SK-N-SH (cell line): ENCODE measurements around the gene CCDC152. TPM values are rescaled to one million over a fixed set of nuclear protein-coding genes. Genes with fewer than 3 reads are reported as not detected.
"Not testable (repeated sequence)": the region's sequence is repeated elsewhere in the genome, so short reads cannot be mapped to it uniquely, and the experiment has no call there.

Experiments
- CTCF ChIA-PET: fragments of 300-600, 350-600 bp; formaldehyde crosslinking; extraction: SDS; loops from one replicate; lab custom pipeline; 2021; lab: Yijun Ruan, JAX
- POLR2A ChIA-PET: fragments of 350-600 bp; sonication (Branson Sonifier 250); formaldehyde crosslinking; extraction: SDS; loops from one replicate; lab custom pipeline; 2020; ENCODE audit warnings: antibody characterized with exemption, inconsistent platforms; lab: Yijun Ruan, JAX
- DNase-seq: peaks from one replicate; pipeline ENCODE4 v3.0.0; 2012
- H2AFZ ChIP-seq: fragments of 200-600 bp; sonication (generic); 2 replicates; pipeline ENCODE4 v1.8.1; 2016; ENCODE audit warnings: antibody characterized with exemption, mild to moderate bottlenecking, low read depth
- H3F3A ChIP-seq: fragments of 200-600 bp; sonication (generic); replicated peaks from 2 replicates; pipeline ENCODE3; 2016; ENCODE audit warnings: antibody characterized with exemption, mild to moderate bottlenecking; ENCODE audit not compliant: insufficient read depth
- H3K27ac ChIP-seq, 2 experiments: fragments of 200-500 bp in 1 of 2; fragments of 200-600 bp in 1 of 2; sonication (Bioruptor generic) in 1 of 2; sonication (generic), shearing (Covaris generic) in 1 of 2; 2 replicates each; pipeline versions ENCODE4 v1.5.1 to v1.6.1; 2014 to 2016; ENCODE audit warnings: low read depth in 2 of 2, inconsistent platforms in 1 of 2, low read length in 1 of 2, mild to moderate bottlenecking in 1 of 2, mixed read lengths in 1 of 2
- H3K27me3 ChIP-seq: fragments of 200-600 bp; sonication (generic), shearing (Covaris generic); 2 replicates; pipeline ENCODE4 v1.6.1; 2016; ENCODE audit warnings: mixed run types; ENCODE audit not compliant: insufficient read depth
- H3K36me3 ChIP-seq, 2 experiments: fragments of 200-500 bp in 1 of 2; fragments of 200-600 bp in 1 of 2; sonication (Bioruptor generic) in 1 of 2; sonication (generic) in 1 of 2; replicated peaks in 1 of 2; 2 replicates each; pipeline versions ENCODE3 to v1.5.1; 2014 to 2016; ENCODE audit warnings: low read length in 1 of 2, mild to moderate bottlenecking in 1 of 2; ENCODE audit not compliant: insufficient read depth in 2 of 2, control insufficient read depth in 1 of 2
- H3K4me1 ChIP-seq, 2 experiments: fragments of 200-500 bp in 1 of 2; fragments of 200-600 bp in 1 of 2; sonication (Bioruptor generic) in 1 of 2; sonication (generic), shearing (Covaris generic) in 1 of 2; 2 replicates each; pipeline versions ENCODE4 v1.5.1 to v1.6.1; 2014 to 2016; ENCODE audit warnings: low read depth in 1 of 2, low read length in 1 of 2, mixed run types in 1 of 2; ENCODE audit not compliant: insufficient read depth in 2 of 2, control insufficient read depth in 1 of 2
- H3K4me2 ChIP-seq: fragments of 200-600 bp; sonication (generic), shearing (Covaris generic); 2 replicates; pipeline ENCODE4 v1.6.1; 2017; ENCODE audit warnings: mixed run types
- H3K4me3 ChIP-seq, 2 experiments: fragments of 200-500 bp in 1 of 2; fragments of 200-600 bp in 1 of 2; sonication (Bioruptor generic) in 1 of 2; sonication (generic), shearing (Covaris generic) in 1 of 2; 2 replicates each; pipeline versions ENCODE4 v1.5.1 to v1.8.1; 2014 to 2016; ENCODE audit warnings: low read depth in 2 of 2, inconsistent platforms in 1 of 2, low read length in 1 of 2, mild to moderate bottlenecking in 1 of 2, mixed read lengths in 1 of 2, moderate library complexity in 1 of 2
- H3K79me2 ChIP-seq: fragments of 200-600 bp; sonication (generic); 2 replicates; pipeline ENCODE4 v1.8.1; 2017; ENCODE audit warnings: mild to moderate bottlenecking; ENCODE audit not compliant: insufficient read depth
- H3K9ac ChIP-seq: fragments of 200-600 bp; sonication (generic); 2 replicates; pipeline ENCODE4 v1.6.1; 2017; ENCODE audit warnings: mixed run types
- H3K9me2 ChIP-seq: fragments of 200-600 bp; sonication (generic); 2 replicates; pipeline ENCODE4 v1.6.1; 2017; ENCODE audit warnings: mixed run types
- H3K9me3 ChIP-seq: fragments of 200-600 bp; sonication (generic); 2 replicates; pipeline ENCODE4 v1.6.1; 2017; ENCODE audit warnings: mixed run types, mild to moderate bottlenecking, moderate library complexity
- H4K20me1 ChIP-seq: fragments of 200-600 bp; sonication (generic); 2 replicates; pipeline ENCODE4 v1.6.1; 2017; ENCODE audit warnings: mild to moderate bottlenecking, mixed run types; ENCODE audit not compliant: insufficient read depth
- CTCF ChIP-seq: fragments of 200-600 bp; sonication (generic); IDR thresholded peaks from 2 replicates; pipeline ENCODE4 v1.6.1; 2017; ENCODE audit warnings: antibody characterized with exemption, mild to moderate bottlenecking, moderate library complexity
- EP300 ChIP-seq, 2 experiments: IDR thresholded peaks; 2 replicates each; pipeline versions ENCODE4 v1.4.0 to v1.6.1; 2012; ENCODE audit warnings: borderline replicate concordance in 1 of 2, low read depth in 1 of 2, low read length in 1 of 2
- EZH2phosphoT487 ChIP-seq: fragments of 200-600 bp; sonication (generic); IDR thresholded peaks from 2 replicates; pipeline ENCODE4 v1.6.1; 2017; ENCODE audit warnings: low read depth, mixed run types, mild to moderate bottlenecking, antibody characterized with exemption, moderate library complexity, borderline replicate concordance
- FOSL2 ChIP-seq: IDR thresholded peaks from 2 replicates; pipeline ENCODE4 v1.4.0; 2012; ENCODE audit warnings: low read depth, mild to moderate bottlenecking, moderate library complexity, borderline replicate concordance
- FOXM1 ChIP-seq: IDR thresholded peaks from 2 replicates; pipeline ENCODE4 v1.4.0; 2012; ENCODE audit warnings: low read depth, mild to moderate bottlenecking
- GABPA ChIP-seq: IDR thresholded peaks from 2 replicates; pipeline ENCODE4 v1.4.0; 2012; ENCODE audit warnings: low read depth, mild to moderate bottlenecking
- GATA2 ChIP-seq: sonication (generic); formaldehyde crosslinking; IDR thresholded peaks from 2 replicates; pipeline ENCODE4 v1.5.0; 2020; ENCODE audit warnings: mild to moderate bottlenecking, missing genetic modification reagents
- JUND ChIP-seq: IDR thresholded peaks from 2 replicates; pipeline ENCODE4 v1.4.0; 2012
- NFIC ChIP-seq: IDR thresholded peaks from 2 replicates; pipeline ENCODE4 v1.4.0; 2012; ENCODE audit warnings: borderline replicate concordance
- NRF1 ChIP-seq: IDR thresholded peaks from 2 replicates; pipeline ENCODE4 v1.6.1; 2012; ENCODE audit warnings: low read depth, mild to moderate bottlenecking, low read length
- POLR2AphosphoS5 ChIP-seq: IDR thresholded peaks from 2 replicates; pipeline ENCODE4 v1.6.1; 2012; ENCODE audit warnings: low read depth, low read length
- REST ChIP-seq: IDR thresholded peaks from 2 replicates; pipeline ENCODE4 v1.6.1; 2012; ENCODE audit warnings: mild to moderate bottlenecking, low read depth, low read length, moderate library complexity
- RFX5 ChIP-seq: IDR thresholded peaks from 2 replicates; pipeline ENCODE4 v1.6.1; 2012; ENCODE audit warnings: mild to moderate bottlenecking, improper control_type of control experiment, low read length
- RXRA ChIP-seq: IDR thresholded peaks from 2 replicates; pipeline ENCODE4 v1.4.0; 2012; ENCODE audit warnings: low read depth, mild to moderate bottlenecking, borderline replicate concordance
- SIN3A ChIP-seq: IDR thresholded peaks from 2 replicates; pipeline ENCODE4 v1.6.1; 2012; ENCODE audit warnings: low read depth, mild to moderate bottlenecking, low read length, moderate library complexity, borderline replicate concordance
- SMC3 ChIP-seq: IDR thresholded peaks from 2 replicates; pipeline ENCODE4 v1.6.1; 2012; ENCODE audit warnings: low read depth, low read length, improper control_type of control experiment
- TAF1 ChIP-seq: IDR thresholded peaks from 2 replicates; pipeline ENCODE4 v1.6.1; 2012; ENCODE audit warnings: low read depth, mild to moderate bottlenecking, low read length, moderate library complexity, borderline replicate concordance
- TEAD4 ChIP-seq: IDR thresholded peaks from 2 replicates; pipeline ENCODE4 v1.4.0; 2012; ENCODE audit warnings: mild to moderate bottlenecking, borderline replicate concordance; ENCODE audit not compliant: insufficient read depth
- USF1 ChIP-seq: IDR thresholded peaks from 2 replicates; pipeline ENCODE4 v1.4.0; 2012; ENCODE audit warnings: low read depth, borderline replicate concordance
- ZBTB33 ChIP-seq: IDR thresholded peaks from 2 replicates; pipeline ENCODE4 v1.4.0; 2012; ENCODE audit warnings: low read depth, borderline replicate concordance
- WGBS: methylation state at CpG from one replicate; pipeline ENCODE4 v1.1.6; 2017; ENCODE audit warnings: low lambda C conversion rate; 5-methylcytosine and 5-hydroxymethylcytosine counted together
- polyA plus RNA-seq, 3 experiments: library from polyadenylated mRNA; depleted of rRNA; stranded (reverse); fragments of >200 nt; gene quantifications; 2 replicates each; pipeline ENCODE4 v1.2.3, GENCODE V29; 2012

CCDC152 gene
- polyA plus RNA-seq, 1 of the 3 experiments (the other 2 are of a cell fraction), result 2.1 TPM

- Histone ChIP-seq H3F3A (no peaks in the 10 kb centered on the region), H3K4me3 (no peak overlapping the region), H3K9ac (no peak overlapping the region), H3K4me2 (no peak overlapping the region), H3K27me3 (peaks cover 6% of the 10 kb centered on the region; the same call in 1 of the 2 replicates), H2AFZ (no peak overlapping the region), H3K27ac (no peak overlapping the region), H3K4me1 (no peaks in the 10 kb centered on the region), H4K20me1 (no peaks in the 10 kb centered on the region), H3K36me3 (no peaks in the 10 kb centered on the region), H3K9me2 (no peaks in the 10 kb centered on the region), H3K9me3 (no peaks in the 10 kb centered on the region), H3K79me2 (no peaks in the 10 kb centered on the region)
- no peak for DNase-seq
- no peak for TF ChIP-seq USF1
- TF ChIP-seq EP300 (IDR thresholded peaks at IDR 0.05; ENCODE audit: borderline replicate concordance in 1 of 2, low read depth in 1 of 2, low read length in 1 of 2), result no peak
- TF ChIP-seq FOXM1, result no peak
- TF ChIP-seq REST, result no peak
- TF ChIP-seq SIN3A, result no peak
- no peak for TF ChIP-seq FOSL2
- TF ChIP-seq NFIC, result no peak
- TF ChIP-seq POLR2AphosphoS5, result no peak
- TF ChIP-seq RXRA, result no peak
- TF ChIP-seq GABPA, result no peak
- no peak for TF ChIP-seq JUND
- TF ChIP-seq EZH2phosphoT487, result no peak
- TF ChIP-seq RFX5, result no peak
- TF ChIP-seq NRF1, result no peak
- TF ChIP-seq TAF1, result no peak
- no peak for TF ChIP-seq TEAD4
- no peak for TF ChIP-seq ZBTB33
- TF ChIP-seq SMC3, result no peak
- no peak for TF ChIP-seq CTCF
- no peak for TF ChIP-seq GATA2 (CRISPR knock-in tag)
- ChIA-PET CTCF (interaction anchor here (0.9 to 1.1 kb wide), 2 partner anchors 24 to 168 kb away, joined by 3 read pairs; no protein-coding TSS in a partner anchor), POLR2A (no interaction called here)
These were observed 35.1 kb upstream of the CCDC152 start for GRCh38 chr5:42721484-42721883.

GRCh38 chr5:42734531-42735058 lies 22.0 kb upstream of the CCDC152 start:
- H3K9ac ChIP-seq, H3K36me3 ChIP-seq, H3K4me2 ChIP-seq, POLR2A ChIA-PET, H3K9me3 ChIP-seq, H3K79me2 ChIP-seq, H3K9me2 ChIP-seq, CTCF ChIA-PET, H4K20me1 ChIP-seq, H3K27me3 ChIP-seq, H3K4me1 ChIP-seq, H3K27ac ChIP-seq, H2AFZ ChIP-seq, DNase-seq, H3F3A ChIP-seq: not testable (repeated sequence)
- H3K4me3 ChIP-seq, result peak overlapping the region; percentile 29 to 35; a peak in 3 of 4 replicates
- WGBS, result 6% methylated on average over 7 of the region's 24 CpGs
